ENCODE data around the gene PRKCA.

GRCh38 chr17:66319226-66319625 is 16.8 kb downstream of the PRKCA start:
- TF ChIP-seq CTCF (IDR thresholded peaks at IDR 0.05) (no peak), POLR2A (IDR thresholded peaks at IDR 0.05) (no peak), EP300 (IDR thresholded peaks at IDR 0.05) (no peak)

Measured in ovary (tissue), 3 donors.